ENCODE data around the gene SLC16A3. TPM values are rescaled to one million over a fixed set of nuclear protein-coding genes. Genes with fewer than 3 reads are reported as not detected.

Gene SLC16A3
- total RNA-seq, 3 donors from 2014 or later (not counting 1 experiment from before 2014, with no cell fraction given) = 172 to 365 (median 296) TPM

GRCh38 chr17:82219753-82220709, 8.8 kb upstream of the SLC16A3 start:
- Mint-ChIP-seq H3K4me1 (peaks cover 13 to 36% of the 10 kb centered on the region in 2 donors), H3K27ac (no peak overlapping the region), H3K36me3 (no peaks in the 10 kb centered on the region), H3K27me3 (ENCODE audit: low read depth in 2 of 2) (no peaks in the 10 kb centered on the region), H3K9me3 (no peaks in the 10 kb centered on the region), H3K4me3 (no peak overlapping the region)
- TF ChIP-seq CTCF (IDR thresholded peaks at IDR 0.05) = no peak
- ATAC-seq (no peak), DNase-seq (no peak)
- Histone ChIP-seq H3K4me1 (ENCODE audit: control insufficient read depth, insufficient read depth, low read length) (peaks cover 48% of the 10 kb centered on the region), H3K27ac (ENCODE audit: low read length) (no peak overlapping the region), H3K9me3 (ENCODE audit: control insufficient read depth, insufficient read depth, low read length) (no peaks in the 10 kb centered on the region), H3K36me3 (ENCODE audit: control insufficient read depth, insufficient read depth, low read length) (no peaks in the 10 kb centered on the region), H3K4me3 (ENCODE audit: low read length) (no peak overlapping the region), H3K27me3 (ENCODE audit: control insufficient read depth, insufficient read depth, low read length) (no peaks in the 10 kb centered on the region)
- WGBS (ENCODE audit: insufficient coverage) = 86% methylated on average over 11 of the region's 11 CpGs
- intact Hi-C loops (cut with micrococcal nuclease) = loop anchor here (5.0 kb wide), 1 partner anchor 77 kb away; no protein-coding TSS in a partner anchor

GRCh38 chr17:82221341-82221902, 7.4 kb upstream of the SLC16A3 start:
- H3K4me3 Mint-ChIP-seq = no peak overlapping the region
- H3K27me3 ChIP-seq (ENCODE audit: control insufficient read depth, insufficient read depth, low read length) = no peaks in the 10 kb centered on the region
- no peak overlapping the region for H3K27ac Mint-ChIP-seq
- WGBS (ENCODE audit: insufficient coverage) = 90% methylated on average over 10 of the region's 10 CpGs
- no peaks in the 10 kb centered on the region for H3K36me3 ChIP-seq (ENCODE audit: control insufficient read depth, insufficient read depth, low read length)
- H3K9me3 ChIP-seq (ENCODE audit: control insufficient read depth, insufficient read depth, low read length) = no peaks in the 10 kb centered on the region
- H3K4me3 ChIP-seq (ENCODE audit: low read length) = no peak overlapping the region
- H3K27me3 Mint-ChIP-seq (ENCODE audit: low read depth in 2 of 2) = no peaks in the 10 kb centered on the region
- H3K27ac ChIP-seq (ENCODE audit: low read length) = no peak overlapping the region
- H3K4me1 ChIP-seq (ENCODE audit: control insufficient read depth, insufficient read depth, low read length) = peaks cover 35% of the 10 kb centered on the region
- peaks cover 5 to 24% of the 10 kb centered on the region in 2 donors for H3K4me1 Mint-ChIP-seq
- DNase-seq = no peak
- TF ChIP-seq CTCF (IDR thresholded peaks at IDR 0.05) = no peak
- intact Hi-C loops (cut with micrococcal nuclease) = no loop called here
- no peak for ATAC-seq
- H3K36me3 Mint-ChIP-seq = no peaks in the 10 kb centered on the region
- H3K9me3 Mint-ChIP-seq = no peaks in the 10 kb centered on the region

GRCh38 chr17:82222816-82223215, 6.0 kb upstream of the SLC16A3 start:
- H3K4me1 ChIP-seq (ENCODE audit: control insufficient read depth, insufficient read depth, low read length) = peaks cover 33% of the 10 kb centered on the region
- intact Hi-C loops (cut with micrococcal nuclease) = no loop called here

More at GRCh38 chr17:82222816-82223215, 6.0 kb upstream of the SLC16A3 start:
- Mint-ChIP-seq H3K27me3 (ENCODE audit: low read depth in 2 of 2) (no peaks in the 10 kb centered on the region), H3K9me3 (no peaks in the 10 kb centered on the region), H3K36me3 (no peaks in the 10 kb centered on the region), H3K27ac (no peak overlapping the region), H3K4me1 (peaks cover 0 to 13% of the 10 kb centered on the region in 2 donors), H3K4me3 (no peak overlapping the region)
- H3K27ac ChIP-seq (ENCODE audit: low read length) = no peak overlapping the region
- 91% methylated on average over 8 of the region's 10 CpGs for WGBS (ENCODE audit: insufficient coverage)
- ATAC-seq (no peak), DNase-seq (no peak)
- TF ChIP-seq CTCF (IDR thresholded peaks at IDR 0.05) = no peak
- H3K36me3 ChIP-seq (ENCODE audit: control insufficient read depth, insufficient read depth, low read length) = no peaks in the 10 kb centered on the region
- no peak overlapping the region for H3K4me3 ChIP-seq (ENCODE audit: low read length)
- H3K27me3 ChIP-seq (ENCODE audit: control insufficient read depth, insufficient read depth, low read length) = no peaks in the 10 kb centered on the region
- H3K9me3 ChIP-seq (ENCODE audit: control insufficient read depth, insufficient read depth, low read length) = no peaks in the 10 kb centered on the region

All from natural killer cell (primary cell).